ENCODE measurements around the gene GZMM.

Gene GZMM

GRCh38 chr19:594265-594870, 50.5 kb downstream of the GZMM start:
- FAIRE-seq: no peak

GRCh38 chr19:595326-596262, 51.7 kb downstream of the GZMM start:
- no peak for DNase-seq (ENCODE audit: insufficient read length, low spot score)
- no peak for FAIRE-seq

More at GRCh38 chr19:594265-594870, 50.5 kb downstream of the GZMM start:
- no peak for DNase-seq (ENCODE audit: insufficient read length, low spot score)

GRCh38 chr19:596263-596655, 52.4 kb downstream of the GZMM start:
- DNase-seq (ENCODE audit: insufficient read length, low spot score): no peak
- no peak for FAIRE-seq

- no peak for DNase-seq (ENCODE audit: insufficient read length, low spot score)
- no peak for FAIRE-seq
Measured at GRCh38 chr19:597406-598315, 53.8 kb downstream of the GZMM start.

Measured in GM19239 (cell line).